Hepatocyte (in vitro differentiated cells): ENCODE data around the gene FCAMR.

Experiments used
- CTCF ChIP-seq: fragments of 200-600 bp; sonication (generic); IDR thresholded peaks from 2 replicates; pipeline ENCODE4 v1.5.1; 2016; ENCODE audit warnings: antibody characterized with exemption, mild to moderate bottlenecking; ENCODE audit not compliant: poor library complexity
- EZH2phosphoT487 ChIP-seq: fragments of 200-600 bp; sonication (generic); IDR thresholded peaks from one replicate; pipeline ENCODE4 v1.6.1; 2018; ENCODE audit warnings: antibody characterized with exemption, mild to moderate bottlenecking, low read depth, moderate library complexity; ENCODE audit not compliant: unreplicated experiment, severe bottlenecking

GRCh38 chr1:206931709-206932108 is 38.6 kb downstream of the FCAMR start:
- no peak for TF ChIP-seq EZH2phosphoT487
- TF ChIP-seq CTCF, result no peak
